A673 (cell line): ENCODE measurements around the gene FBXO21. TPM values are rescaled to one million over a fixed set of nuclear protein-coding genes. Genes with fewer than 3 reads are reported as not detected.

Experiments
- BruUV-seq: library from RNA; stranded (reverse); fragments of 400-500 nt; replicated peaks from 2 replicates; lab custom pipeline; 2021; lab: Mats Ljungman, UMichigan
- CTCF ChIA-PET: fragments of 300-600 bp; sonication (Branson Sonifier 250); formaldehyde crosslinking; loops from one replicate; lab custom pipeline; 2022; ENCODE audit warnings: antibody characterized with exemption; lab: Charles Lee
- POLR2A ChIA-PET: fragments of 300-600 bp; sonication (Branson Sonifier 250); formaldehyde crosslinking; loops from one replicate; lab custom pipeline; 2022; ENCODE audit warnings: antibody characterized with exemption; ENCODE audit not compliant: low non-redundant PET; lab: Charles Lee
- DNase-seq: peaks from one replicate; pipeline ENCODE4 v3.0.0-alpha.2; 2015; ENCODE audit warnings: low spot score
- H3K27ac ChIP-seq: fragments of 200-600 bp; sonication (generic); 2 replicates; pipeline ENCODE4 v1.5.1; 2016; ENCODE audit warnings: mixed run types, low read depth, mild to moderate bottlenecking, mixed read lengths, antibody characterized with exemption, low read length; ENCODE audit not compliant: poor library complexity, severe bottlenecking
- H3K27me3 ChIP-seq: fragments of 200-600 bp; sonication (generic); replicated peaks from 2 replicates; pipeline ENCODE4 v1.6.1; 2017; ENCODE audit warnings: mixed run types, low read depth, mild to moderate bottlenecking, mixed read lengths, antibody characterized with exemption, low read length; ENCODE audit not compliant: insufficient read depth, poor library complexity
- H3K36me3 ChIP-seq: fragments of 200-600 bp; sonication (generic); 2 replicates; pipeline ENCODE4 v1.6.1; 2016; ENCODE audit warnings: mixed run types, mild to moderate bottlenecking, mixed read lengths, antibody characterized with exemption, low read length; ENCODE audit not compliant: insufficient read depth, poor library complexity, severe bottlenecking
- H3K4me1 ChIP-seq: fragments of 200-600 bp; sonication (generic); 2 replicates; pipeline ENCODE4 v1.6.1; 2017; ENCODE audit warnings: mixed run types, mild to moderate bottlenecking, mixed read lengths, antibody characterized with exemption, low read length; ENCODE audit not compliant: insufficient read depth, poor library complexity, severe bottlenecking
- H3K4me3 ChIP-seq: fragments of 200-600 bp; sonication (generic); 2 replicates; pipeline ENCODE4 v1.5.1; 2016; ENCODE audit warnings: low read depth, mixed run types, mild to moderate bottlenecking, mixed read lengths, low read length; ENCODE audit not compliant: poor library complexity, severe bottlenecking
- H3K9me3 ChIP-seq: fragments of 200-600 bp; sonication (generic); 2 replicates; pipeline ENCODE4 v1.6.1; 2016; ENCODE audit warnings: mixed run types, low read depth, mild to moderate bottlenecking, mixed read lengths, antibody characterized with exemption, low read length; ENCODE audit not compliant: poor library complexity, severe bottlenecking
- CTCF ChIP-seq: fragments of 300-800, 200-600 bp; sonication (generic); conservative IDR thresholded peaks from 2 replicates; pipeline ENCODE4 v1.5.1; 2017; ENCODE audit warnings: low read depth, mild to moderate bottlenecking, antibody characterized with exemption, low read length, moderate library complexity, mixed read lengths
- EZH2 ChIP-seq: fragments of 200-600 bp; sonication (generic); IDR thresholded peaks from 2 replicates; pipeline ENCODE4 v1.6.1; 2017; ENCODE audit warnings: borderline replicate concordance, low read depth, mild to moderate bottlenecking, mixed read lengths, antibody characterized with exemption, low read length; ENCODE audit not compliant: poor library complexity, severe bottlenecking
- intact Hi-C: fragments of 100-400 bp; cut with micrococcal nuclease; formaldehyde crosslinking; loops from one replicate; pipeline ENCODE4 v1.10.0; 2022; ENCODE audit not compliant: unreplicated experiment
- total RNA-seq: library from RNA; stranded (reverse); gene quantifications from 2 replicates; pipeline ENCODE4 v1.2.3, GENCODE V29; 2021

Gene FBXO21
- total RNA-seq, 1 experiment from 2014 or later: 45.4 TPM

- H3K27ac ChIP-seq: no peak overlapping the region
- DNase-seq: no peak
- BruUV-seq: no TSS peak
- TF ChIP-seq CTCF: no peak
- no peak for TF ChIP-seq EZH2
- CTCF ChIA-PET: no interaction called here
- POLR2A ChIA-PET: no interaction called here
- no peaks in the 10 kb centered on the region for H3K4me1 ChIP-seq
- no peaks in the 10 kb centered on the region for H3K9me3 ChIP-seq
- no peaks in the 10 kb centered on the region for H3K27me3 ChIP-seq
- intact Hi-C loops: loop anchor here (10.0 kb wide), 1 partner anchor 408 kb away; no protein-coding TSS in a partner anchor
- H3K36me3 ChIP-seq: no peaks in the 10 kb centered on the region
- H3K4me3 ChIP-seq: no peak overlapping the region
These were observed 77.0 kb downstream of the FBXO21 start for GRCh38 chr12:117113231-117113630.

GRCh38 chr12:117111821-117112595 is 78.3 kb downstream of the FBXO21 start:
- H3K4me1 ChIP-seq: no peaks in the 10 kb centered on the region
- TF ChIP-seq EZH2: no peak
- TF ChIP-seq CTCF: no peak
- no peak overlapping the region for H3K4me3 ChIP-seq
- H3K27ac ChIP-seq: no peak overlapping the region
- no peaks in the 10 kb centered on the region for H3K27me3 ChIP-seq
- H3K36me3 ChIP-seq: no peaks in the 10 kb centered on the region
- ChIA-PET CTCF (interaction anchor here (0.6 kb wide), 1 partner anchor 266 kb away, joined by 3 read pairs; no protein-coding TSS in a partner anchor), POLR2A (no interaction called here)
- BruUV-seq: no TSS peak
- H3K9me3 ChIP-seq: no peaks in the 10 kb centered on the region
- no peak for DNase-seq
- intact Hi-C loops: loop anchor here (10.0 kb wide), 1 partner anchor 407 kb away; no protein-coding TSS in a partner anchor

GRCh38 chr12:117111386-117111785 is 78.9 kb downstream of the FBXO21 start:
- intact Hi-C loops: loop anchor here (10.0 kb wide), 1 partner anchor 407 kb away; no protein-coding TSS in a partner anchor
- POLR2A ChIA-PET: no interaction called here
- Histone ChIP-seq H3K4me3 (no peak overlapping the region), H3K27me3 (no peaks in the 10 kb centered on the region), H3K36me3 (no peaks in the 10 kb centered on the region), H3K9me3 (no peaks in the 10 kb centered on the region), H3K27ac (no peak overlapping the region), H3K4me1 (no peaks in the 10 kb centered on the region)
- TF ChIP-seq EZH2 (no peak), CTCF (no peak)
- CTCF ChIA-PET: no interaction called here
- no peak for DNase-seq
- no TSS peak for BruUV-seq
